GM18873 (cell line): ENCODE results near the gene PIPOX.

Experiments used
- ATAC-seq: cut with Tn5 transposase; IDR thresholded peaks from one replicate; pipeline ENCODE4 v1.9.1; 2021; ENCODE audit warnings: mild to moderate bottlenecking, moderate library complexity, moderate number of reproducible peaks; ENCODE audit not compliant: unreplicated experiment, low FRiP score

PIPOX gene

DNA sequence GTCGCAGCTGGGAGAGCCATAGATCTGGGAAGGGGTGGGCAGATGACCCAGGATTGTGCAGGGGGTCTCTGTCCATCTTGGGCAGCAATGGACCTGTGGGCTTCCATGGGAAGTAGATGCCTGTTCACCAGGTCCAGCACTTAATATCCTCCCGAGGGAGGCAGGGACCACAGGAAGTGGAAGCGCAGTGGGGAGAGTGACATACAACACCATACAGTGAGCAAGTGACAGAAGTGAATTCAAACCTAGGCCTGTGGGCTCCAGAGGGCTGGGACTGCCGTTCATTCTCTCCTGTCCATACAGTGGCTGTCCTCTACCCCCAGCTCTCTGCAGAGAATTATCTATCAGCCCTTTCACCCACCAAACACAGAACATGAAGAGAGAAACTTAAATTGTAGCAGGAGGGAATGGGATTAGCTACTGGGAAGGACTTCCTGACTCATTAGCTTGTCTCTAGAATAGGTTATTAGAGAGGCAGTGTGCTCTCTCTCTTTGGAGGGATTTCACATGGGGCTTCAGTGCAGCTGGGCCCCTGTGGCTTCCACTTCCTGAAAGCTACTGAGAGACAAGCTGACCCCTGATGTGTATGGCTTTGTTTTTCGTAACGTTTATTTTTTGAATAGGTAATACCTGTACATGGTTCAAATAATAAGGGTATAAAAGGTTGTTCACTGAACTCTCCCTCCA lies 24.0 kb upstream of the PIPOX start:
- ATAC-seq: no peak

DNA sequence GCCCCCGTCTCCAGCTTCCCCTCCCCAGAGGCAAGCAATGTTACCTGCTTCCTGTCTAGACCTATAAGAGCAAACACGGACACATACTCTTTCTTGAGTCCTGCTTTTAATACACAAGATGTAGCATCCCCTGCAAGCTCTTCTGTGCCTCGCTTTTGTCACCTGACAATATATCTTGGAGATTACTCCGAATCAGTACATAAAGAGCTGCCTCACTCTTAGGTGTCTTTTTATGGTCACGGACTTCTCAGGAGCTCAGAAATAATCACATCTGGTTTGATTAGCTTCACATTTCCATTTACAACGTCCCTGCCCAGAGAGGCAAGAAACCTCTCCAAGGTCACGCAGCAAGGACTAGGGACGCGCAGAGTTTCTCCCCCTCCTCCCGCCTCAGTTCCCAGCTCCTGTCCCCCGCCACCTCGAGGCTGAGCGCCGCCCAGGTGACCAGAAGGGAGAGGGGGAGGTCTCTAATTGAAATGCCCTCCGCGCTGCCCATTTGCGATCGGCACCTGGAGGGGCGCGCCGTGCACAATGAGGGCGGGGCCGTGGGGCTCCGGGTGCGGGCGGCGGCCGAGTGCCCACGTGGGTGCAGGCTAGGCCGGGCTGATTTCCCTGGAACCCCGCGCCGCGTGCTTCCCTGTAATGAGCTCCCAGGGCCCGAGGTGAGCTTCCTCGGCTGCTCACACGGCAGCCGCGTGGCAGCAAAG lies 23.3 kb upstream of the PIPOX start:
- ATAC-seq: no peak

DNA sequence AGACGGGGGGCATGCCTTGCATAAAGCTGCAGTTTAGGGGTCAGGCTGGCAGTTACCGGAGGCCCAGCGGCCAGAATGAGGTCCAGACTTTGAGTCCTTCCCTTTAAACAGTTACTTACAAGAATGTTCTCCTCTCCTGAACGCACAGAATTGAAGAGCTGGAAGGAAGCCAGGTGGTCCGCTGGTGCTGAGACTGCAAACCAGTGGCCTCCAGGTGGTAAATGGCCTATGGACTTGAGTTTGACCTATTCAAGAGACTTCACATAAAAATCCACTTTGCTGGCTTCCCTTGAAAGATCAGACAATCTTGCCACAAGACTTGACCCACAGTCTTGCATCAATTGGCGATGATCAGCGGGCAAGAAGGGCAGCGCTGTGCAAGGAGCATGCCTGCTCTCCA lies 22.4 kb upstream of the PIPOX start:
- no peak for ATAC-seq

DNA sequence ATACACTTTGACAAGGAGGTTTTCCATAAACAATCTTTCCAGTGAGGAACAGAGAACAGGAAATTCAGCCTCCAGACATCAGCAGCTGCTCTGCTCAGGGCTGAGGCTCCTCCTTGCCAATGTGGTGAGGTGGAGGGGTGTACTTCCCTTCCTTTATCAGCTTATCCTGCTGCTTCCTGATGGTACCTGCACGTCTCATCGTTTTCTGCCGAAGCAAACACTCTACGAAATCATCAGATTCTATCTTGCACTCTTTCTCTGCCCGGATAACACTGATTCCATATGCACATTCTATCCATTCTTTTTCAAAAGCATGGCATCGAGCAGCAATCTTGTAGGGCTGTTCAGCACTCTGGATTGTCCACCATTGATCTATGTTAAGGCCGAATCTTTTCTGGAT lies 21.7 kb upstream of the PIPOX start:
- no peak for ATAC-seq

DNA sequence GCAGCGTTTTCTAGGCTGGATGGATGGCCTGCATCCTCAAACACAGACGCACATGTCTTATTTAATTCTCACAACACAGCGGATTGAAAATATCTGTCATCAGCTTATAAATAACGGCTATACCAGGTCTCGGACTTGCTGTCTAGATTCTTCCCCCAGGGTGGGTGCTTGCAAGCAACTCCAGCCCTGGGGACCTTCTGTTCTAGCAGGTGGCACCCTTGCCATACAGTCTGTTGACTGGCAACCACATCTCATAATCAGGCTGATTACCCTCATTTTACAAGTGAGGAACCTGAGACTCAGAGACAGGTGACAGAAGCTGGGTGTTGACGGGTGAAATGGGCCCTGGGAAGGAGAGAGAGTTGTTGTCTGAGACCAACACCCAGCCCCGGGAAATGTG lies 20.9 kb upstream of the PIPOX start:
- ATAC-seq: no peak

DNA sequence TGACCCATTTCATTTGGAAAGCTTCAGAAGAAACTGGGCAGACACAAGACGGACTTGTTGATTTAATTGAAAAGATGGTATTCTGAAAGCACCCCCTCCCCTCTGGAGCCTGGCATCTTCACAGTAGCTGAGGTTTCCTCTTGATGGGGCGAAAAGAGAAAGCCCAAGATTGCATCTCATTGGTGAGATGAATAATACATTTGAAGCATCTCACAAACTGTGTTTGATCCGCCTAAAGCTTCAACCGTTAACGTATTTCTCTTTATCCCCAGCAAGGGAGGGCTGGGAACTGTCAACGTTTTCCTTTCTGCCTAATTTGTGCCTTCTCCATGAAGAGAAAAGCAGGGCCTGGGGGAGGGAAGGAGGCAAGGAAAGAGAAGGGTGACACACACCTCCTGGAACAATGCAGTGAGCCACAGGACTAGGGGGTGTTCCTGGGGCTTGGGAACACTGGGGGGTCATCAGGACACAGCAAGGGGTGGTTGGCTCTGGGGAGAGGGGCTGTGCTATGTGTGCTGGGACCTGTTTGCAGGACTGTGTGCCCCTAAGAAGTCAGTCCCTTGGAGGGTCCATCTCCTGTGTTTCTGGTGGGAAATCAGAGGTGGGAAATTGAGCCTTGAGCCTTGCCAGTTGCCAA lies 18.5 kb upstream of the PIPOX start:
- no peak for ATAC-seq

DNA sequence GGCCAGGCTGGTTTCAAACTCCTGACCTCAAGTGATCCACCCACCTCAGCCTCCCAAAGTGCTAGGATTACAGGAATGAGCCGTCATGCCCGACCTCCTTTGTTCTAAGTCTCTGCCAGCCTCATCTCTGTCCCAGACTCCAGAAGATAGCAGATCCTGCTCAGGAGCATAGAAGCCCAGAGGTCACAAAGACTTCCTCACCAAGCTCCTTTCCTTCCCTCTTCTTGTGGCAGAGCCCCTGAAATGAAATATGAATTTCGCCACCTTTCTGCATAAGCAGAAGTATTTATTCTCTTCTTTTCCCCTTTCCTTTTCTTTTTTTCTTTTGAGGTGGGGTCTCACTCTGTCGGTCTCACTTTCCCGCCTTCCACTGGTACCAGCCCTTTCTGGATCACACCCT lies 11.5 kb upstream of the PIPOX start:
- no peak for ATAC-seq

DNA sequence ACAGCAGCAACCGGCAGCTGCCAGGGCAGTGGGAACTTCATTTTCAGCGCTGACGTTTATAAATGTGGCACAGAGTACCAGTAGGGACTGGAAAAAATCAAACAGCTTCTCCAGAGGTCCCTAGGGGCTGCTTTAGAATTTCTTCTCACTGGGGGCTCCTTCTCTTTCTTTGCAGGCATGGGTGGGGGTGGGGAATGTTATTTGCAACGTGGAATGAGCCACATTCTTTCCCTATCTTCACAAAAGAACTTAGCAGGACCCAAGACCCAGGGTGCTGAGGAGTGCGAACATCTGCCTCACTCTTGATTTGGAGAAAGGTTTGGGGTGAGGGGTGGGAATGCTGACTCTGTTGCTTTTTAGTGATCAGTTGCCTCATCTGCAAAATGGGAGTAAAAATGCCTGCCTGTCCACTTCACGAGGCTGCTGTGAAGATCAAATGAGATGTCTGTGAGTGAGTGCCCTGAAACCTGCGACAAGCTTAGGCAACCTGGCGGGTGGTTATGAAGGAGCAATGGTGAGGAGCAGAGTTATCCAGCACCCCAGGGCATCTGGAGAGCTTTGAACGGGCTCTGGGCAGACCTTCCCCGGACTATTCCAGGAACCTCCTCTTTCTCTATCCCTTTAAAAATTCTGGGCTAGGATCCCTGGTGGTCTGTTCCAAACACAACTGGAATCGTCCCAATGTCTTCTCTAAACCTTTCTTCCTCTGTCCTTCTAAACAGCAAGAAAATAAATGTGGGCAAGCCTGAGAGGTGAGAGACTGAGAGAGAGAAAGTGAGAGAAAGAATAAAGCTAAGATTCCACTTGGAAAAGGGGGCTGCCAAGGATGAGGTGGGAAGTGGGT lies 10.7 kb upstream of the PIPOX start:
- ATAC-seq: no peak

DNA sequence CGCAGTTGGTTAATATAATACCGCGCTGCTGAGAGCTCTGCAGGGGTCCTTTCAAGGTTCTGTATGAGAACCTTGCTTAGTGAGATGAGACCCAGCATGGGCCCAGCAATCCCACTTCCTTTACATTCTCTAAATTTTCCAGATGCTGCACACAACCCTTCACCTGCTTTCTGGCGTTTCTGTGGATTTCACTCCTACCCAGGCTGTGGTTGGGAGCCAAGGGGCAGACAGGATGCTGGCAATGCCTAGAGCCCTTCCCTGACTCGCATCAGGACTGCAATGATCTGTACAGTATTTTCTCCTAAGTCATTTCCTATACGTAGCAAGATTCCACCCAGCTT lies 10.1 kb upstream of the PIPOX start:
- no peak for ATAC-seq

DNA sequence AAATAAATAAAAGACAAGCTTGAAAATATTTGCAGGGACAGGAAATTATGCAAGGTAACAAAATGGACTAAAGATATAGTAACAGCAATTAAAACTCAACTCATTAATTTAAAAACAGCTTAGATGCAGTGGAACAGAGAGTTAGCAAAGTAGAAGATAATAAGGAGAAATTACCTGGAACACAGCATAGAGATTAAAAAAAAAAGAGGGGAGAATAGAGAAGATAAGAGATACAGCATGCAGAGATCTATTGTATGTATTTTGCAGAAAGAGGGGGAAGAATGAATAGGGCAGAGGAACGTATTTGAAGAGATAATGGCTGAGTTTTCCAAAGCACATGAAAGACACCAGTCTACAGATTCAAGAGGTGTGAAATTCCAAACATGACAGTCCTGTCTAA lies 8.4 kb upstream of the PIPOX start:
- ATAC-seq: no peak

DNA sequence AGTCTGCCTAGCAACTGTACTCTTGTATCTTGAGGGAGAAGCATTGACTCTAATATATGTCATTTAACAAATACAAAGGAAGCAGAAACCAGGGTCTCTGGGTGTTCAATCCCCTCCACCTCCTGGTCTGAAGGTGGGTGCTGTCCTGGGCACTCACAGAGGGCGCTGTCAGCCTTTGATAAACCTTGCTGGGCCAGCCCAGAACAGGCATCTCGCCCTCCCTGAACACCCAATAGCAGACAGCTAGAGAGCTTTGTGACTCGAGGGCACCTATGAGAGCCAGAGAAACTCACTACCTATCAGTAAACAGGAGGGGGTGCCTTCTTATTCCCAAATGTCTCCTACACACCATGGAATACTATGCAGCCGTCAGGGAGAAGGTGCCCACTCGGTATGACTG lies 6.4 kb upstream of the PIPOX start:
- no peak for ATAC-seq

DNA sequence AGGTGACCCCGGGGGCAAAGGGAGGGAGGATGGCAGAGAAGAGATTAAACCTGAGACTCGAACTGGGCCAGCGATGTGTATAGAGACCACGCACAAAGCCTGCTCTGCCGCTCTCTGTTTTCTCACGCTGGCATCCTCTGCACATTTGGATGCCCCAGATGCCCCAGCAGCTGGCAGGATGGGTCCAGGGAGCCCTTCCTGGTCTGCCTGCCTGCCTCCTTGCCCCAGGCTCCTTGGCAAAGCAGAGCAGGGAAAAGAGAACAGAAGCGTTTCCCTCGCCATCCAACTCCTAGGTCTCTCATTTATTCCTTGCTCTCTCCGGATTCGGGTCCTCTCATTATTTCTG lies 5.2 kb upstream of the PIPOX start:
- ATAC-seq: no peak

DNA sequence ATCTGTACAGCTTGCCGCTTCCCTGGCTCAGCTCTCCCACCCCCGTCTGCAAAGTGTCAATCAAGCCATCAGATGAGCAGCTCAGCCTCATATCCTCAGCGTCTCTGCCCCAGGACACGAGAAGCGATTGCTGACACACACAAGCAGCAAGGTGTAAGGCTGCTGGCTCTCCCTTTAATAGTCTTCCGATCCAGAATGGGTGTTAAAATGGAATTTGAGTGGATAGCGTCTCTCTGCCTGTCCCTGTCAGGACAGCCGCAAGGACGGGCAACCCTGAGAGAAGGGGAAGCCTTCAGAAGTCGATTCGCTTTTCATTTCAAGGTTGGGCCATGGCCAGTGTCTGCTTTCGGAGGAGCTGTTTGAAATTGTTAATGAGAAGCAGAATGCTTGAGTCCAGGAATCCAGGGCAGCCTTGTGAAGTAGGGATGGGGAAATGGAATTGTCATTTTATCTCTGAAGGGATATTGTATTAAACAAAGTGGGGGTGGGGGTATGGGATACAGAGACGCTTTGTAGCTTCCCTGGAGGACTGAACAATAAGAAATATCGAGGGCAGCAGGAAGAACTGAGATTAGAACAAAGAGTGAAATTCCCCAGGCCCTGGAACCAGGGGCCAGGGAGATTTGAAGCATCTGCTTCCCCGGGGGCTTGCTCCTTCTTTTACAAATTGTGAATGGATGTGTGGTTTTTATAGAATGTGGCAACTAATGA lies 4.7 kb upstream of the PIPOX start:
- no peak for ATAC-seq

DNA sequence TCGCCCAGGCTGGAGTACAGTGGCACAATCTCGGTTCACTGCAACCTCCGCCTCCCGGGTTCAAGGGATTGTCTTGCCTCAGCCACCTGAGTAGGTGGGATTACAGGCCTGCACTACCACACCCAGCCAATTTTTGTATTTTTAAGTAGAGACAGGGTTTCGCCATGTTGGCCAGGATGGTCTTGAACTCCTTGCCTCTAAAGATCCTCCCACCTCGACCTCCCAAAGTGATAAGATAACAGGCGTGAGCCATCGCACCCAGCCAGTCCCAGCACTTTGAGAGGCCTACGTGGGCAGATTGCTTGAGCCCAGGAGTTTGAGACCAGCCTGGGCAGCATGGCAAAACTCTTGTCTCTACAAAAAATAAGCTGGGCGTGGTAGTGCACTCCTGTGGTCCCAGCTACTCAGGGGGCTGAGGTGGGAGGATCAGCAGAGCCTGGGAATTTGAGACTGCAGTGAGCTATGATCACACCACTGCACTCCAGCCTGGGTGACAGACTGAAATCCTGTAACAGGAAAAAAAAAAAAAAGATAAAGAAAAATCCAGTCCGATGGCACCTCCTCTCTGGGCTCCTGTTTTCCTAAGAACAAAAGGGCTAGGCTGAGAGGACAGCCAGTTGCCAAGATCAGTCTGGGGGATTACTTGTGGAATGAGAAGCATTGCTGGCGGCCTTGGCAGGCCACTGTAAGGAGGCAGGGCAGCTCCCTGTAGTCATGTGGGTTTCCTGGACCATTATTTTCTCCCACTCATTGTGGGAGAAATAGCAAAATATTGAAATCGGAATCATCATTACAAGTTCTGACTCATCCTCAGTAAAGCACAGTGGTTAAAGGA lies 3.0 kb upstream of the PIPOX start:
- ATAC-seq: no peak

DNA sequence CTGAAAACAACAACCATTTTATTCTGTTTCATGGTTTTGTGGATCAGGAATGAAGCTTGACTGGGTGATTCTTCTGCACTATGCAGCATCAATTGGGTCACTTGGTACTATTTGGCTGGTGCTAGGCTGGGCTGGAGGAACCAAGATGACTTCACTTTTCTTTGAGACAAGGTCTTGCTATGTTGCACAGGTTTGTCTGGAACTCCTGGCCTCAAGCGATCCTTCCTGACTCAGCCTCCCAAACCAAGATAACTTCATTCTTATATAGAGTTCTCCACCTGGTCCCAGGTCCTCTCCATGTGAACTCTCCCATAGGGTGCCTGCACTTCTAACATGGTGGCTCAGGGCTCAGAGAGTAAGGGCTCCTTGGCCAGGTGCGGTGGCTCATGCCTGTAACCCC lies 1.9 kb upstream of the PIPOX start:
- no peak for ATAC-seq

DNA sequence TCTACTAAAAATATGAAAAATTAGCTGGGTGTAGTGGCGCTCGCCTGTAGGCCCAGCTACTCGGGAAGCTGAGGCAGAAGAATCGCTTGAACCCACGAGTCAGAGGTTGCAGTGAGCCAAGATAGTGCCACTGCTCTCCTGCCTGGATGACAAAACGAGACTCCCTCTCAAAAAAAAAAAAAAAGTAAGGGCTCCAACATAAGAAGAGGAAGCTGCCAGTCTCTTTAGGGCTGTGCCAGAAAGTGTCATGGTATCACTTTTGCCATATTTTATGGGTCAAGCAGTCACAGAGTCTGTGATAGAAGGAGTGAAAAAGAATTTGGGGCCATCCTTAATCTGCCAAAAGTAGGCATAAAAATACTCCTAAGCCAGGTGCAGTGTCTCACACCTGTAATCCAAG lies 1.4 kb upstream of the PIPOX start:
- ATAC-seq: no peak

DNA sequence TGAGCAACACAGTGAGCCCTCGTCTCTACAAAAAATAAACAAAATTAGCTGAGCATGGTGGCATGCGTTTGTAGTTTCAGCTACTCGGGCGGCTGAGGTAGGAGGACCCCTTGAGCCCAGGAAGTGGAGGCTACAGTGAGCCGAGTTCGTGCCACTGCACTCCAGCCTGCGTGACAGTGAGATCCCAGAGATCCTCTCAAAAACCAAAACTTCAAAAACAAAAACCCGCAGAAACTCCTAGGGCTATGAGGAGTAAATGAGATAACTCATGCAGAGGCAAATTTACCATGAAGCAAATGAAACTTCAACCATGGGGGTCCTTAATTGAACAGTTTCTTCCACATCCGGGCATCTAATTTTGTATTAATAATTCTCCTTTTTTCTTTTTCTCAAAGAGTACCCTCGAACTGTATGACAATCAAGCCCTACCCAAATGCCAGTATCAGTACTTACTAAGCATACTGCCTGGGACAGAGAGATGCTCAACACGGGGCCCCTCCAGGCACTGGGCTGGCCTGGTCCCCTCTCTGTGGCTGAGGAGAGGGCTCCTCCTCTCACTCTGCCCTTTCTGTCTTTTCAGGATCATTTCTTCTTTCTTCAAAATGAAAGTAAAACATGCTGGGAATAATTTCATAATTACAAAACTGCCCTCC lies 789 bp upstream of the PIPOX start:
- ATAC-seq: no peak

DNA sequence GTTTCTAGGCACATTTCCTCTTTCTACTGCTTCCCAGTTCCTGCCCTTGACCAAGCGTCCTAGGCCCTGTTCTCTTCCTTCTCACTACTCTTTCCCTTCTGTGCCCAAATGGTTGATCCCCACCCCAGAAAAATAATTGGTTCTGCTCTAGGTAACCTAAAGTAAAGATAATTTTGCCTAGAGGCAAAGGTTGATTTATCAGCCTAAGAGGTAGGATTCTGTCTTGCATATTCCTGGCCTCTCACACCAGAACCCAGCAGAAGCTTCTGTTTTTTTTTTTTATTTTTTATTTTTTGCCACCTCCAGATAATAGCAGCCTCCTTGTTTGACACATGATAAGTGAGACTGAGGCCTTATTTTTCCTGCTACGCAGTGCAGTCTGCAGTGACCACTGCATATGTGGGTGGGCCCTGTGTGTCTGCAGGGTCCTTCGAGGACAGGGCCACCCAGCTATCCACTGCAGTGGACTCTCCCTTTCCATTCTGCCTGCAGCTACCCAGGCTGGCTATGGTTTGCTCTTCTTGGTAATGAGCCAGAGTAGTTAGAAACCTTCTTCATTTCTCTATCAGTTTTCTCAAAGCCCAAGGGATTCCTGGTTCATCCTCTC lies 701 bp downstream of the PIPOX start:
- no peak for ATAC-seq

DNA sequence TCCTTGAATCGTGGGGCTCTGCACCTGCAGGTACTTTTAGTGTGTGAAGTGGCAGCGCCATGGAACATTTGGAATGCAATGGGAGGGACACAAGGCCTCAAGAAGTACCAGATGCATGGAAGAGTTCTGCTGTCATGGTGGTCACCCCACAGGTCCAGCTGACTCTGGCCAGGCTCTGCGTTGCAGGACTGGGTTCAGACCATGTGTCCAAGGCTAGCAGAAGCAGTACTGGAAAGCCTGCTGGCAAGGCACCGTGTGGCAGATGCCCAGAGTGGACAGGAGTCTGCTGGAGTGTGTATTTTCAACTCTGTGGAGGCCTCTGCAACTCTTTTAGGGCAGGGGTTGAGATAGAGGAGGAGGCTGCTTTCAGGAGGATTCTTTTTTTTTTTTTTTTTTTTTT lies 2.1 kb downstream of the PIPOX start:
- no peak for ATAC-seq
